H1 (cell line): ENCODE measurements around the gene SECISBP2. TPM values are rescaled to one million over a fixed set of nuclear protein-coding genes. Genes with fewer than 3 reads are reported as not detected.

Source experiments
- ATF3 ChIP-seq: IDR thresholded peaks from 2 replicates; pipeline ENCODE4 v1.6.1; 2011; ENCODE audit warnings: low read depth, mild to moderate bottlenecking, low read length; ENCODE audit not compliant: insufficient read depth
- BCL11A ChIP-seq, 2 experiments: IDR thresholded peaks; one replicate each; pipeline ENCODE4 v1.6.1; 2011; ENCODE audit warnings: low read depth in 2 of 2, low read length in 2 of 2, mild to moderate bottlenecking in 2 of 2
- CBX5 ChIP-seq: fragments of 300-800, 300-1000 bp; sonication (generic); IDR thresholded peaks from 2 replicates; pipeline ENCODE4 v1.7.1; 2016; ENCODE audit warnings: antibody characterized with exemption, low read length, low read depth
- CEBPB ChIP-seq: IDR thresholded peaks from 2 replicates; pipeline ENCODE4 v1.6.1; 2012; ENCODE audit warnings: low read depth, low read length
- CTBP2 ChIP-seq: IDR thresholded peaks from 2 replicates; pipeline ENCODE4 v1.7.0; 2011; ENCODE audit warnings: borderline replicate concordance, mild to moderate bottlenecking, moderate library complexity, mixed read lengths, low read length; ENCODE audit not compliant: insufficient read depth, insufficient read length
- MAFK ChIP-seq: IDR thresholded peaks from 2 replicates; pipeline ENCODE4 v1.6.1; 2012; ENCODE audit warnings: low read depth, mild to moderate bottlenecking, improper control_type of control experiment, low read length
- POLR2A ChIP-seq, 2 experiments: IDR thresholded peaks; 1 replicate in 1 of 2; 2 replicates in 1 of 2; pipeline ENCODE4 v1.6.1; 2011; ENCODE audit warnings: low read depth in 2 of 2, low read length in 2 of 2, mild to moderate bottlenecking in 2 of 2; ENCODE audit errors: control extremely low read depth in 1 of 2
- SAP30 ChIP-seq: fragments of 300-600 bp; sonication (generic); IDR thresholded peaks from 2 replicates; pipeline ENCODE4 v1.7.1; 2012; ENCODE audit warnings: low read length, moderate library complexity, mild to moderate bottlenecking, inconsistent platforms; ENCODE audit not compliant: insufficient read depth, insufficient replicate concordance
- SP1 ChIP-seq: IDR thresholded peaks from 2 replicates; pipeline ENCODE4 v1.6.1; 2011; ENCODE audit warnings: low read depth, low read length
- SP2 ChIP-seq: IDR thresholded peaks from 2 replicates; pipeline ENCODE4 v1.6.1; 2012; ENCODE audit warnings: mild to moderate bottlenecking, low read length, inconsistent platforms
- TAF1 ChIP-seq: IDR thresholded peaks from 2 replicates; pipeline ENCODE4 v1.6.1; 2011; ENCODE audit warnings: mild to moderate bottlenecking, low read depth, low read length
- YY1 ChIP-seq: IDR thresholded peaks from 2 replicates; pipeline ENCODE4 v1.6.1; 2011; ENCODE audit warnings: low read depth, mild to moderate bottlenecking, low read length
- polyA plus RNA-seq, 7 experiments: library from polyadenylated mRNA; depleted of rRNA in 3 of 7; stranded (reverse) in 5 of 7; unstranded in 2 of 7; fragments of >200 nt in 5 of 7; fragments of 200-250 nt in 2 of 7; gene quantifications; 1 replicate in 5 of 7; 2 replicates in 1 of 7; 4 replicates in 1 of 7; pipeline versions ENCODE4 v1.2.1 to v1.2.3, GENCODE V29; 2011 to 2013; ENCODE audit warnings: missing spikeins in 2 of 7, mixed read lengths in 2 of 7
- total RNA-seq: library from RNA; stranded (reverse); fragmentation: NEBNext Ultra II Directional; extraction: Animal tissue kit (Norgen Biotek cat#: 25700); gene quantifications from 2 replicates; pipeline ENCODE4 v1.2.1, GENCODE V29; 2021
- TF ChIP-seq, protein P1 (sequence below): fragments of 300-600 bp; sonication (generic); IDR thresholded peaks from 2 replicates; pipeline ENCODE4 v1.7.1; 2012; ENCODE audit warnings: low read length, moderate library complexity, mild to moderate bottlenecking, inconsistent platforms; ENCODE audit not compliant: insufficient replicate concordance

SECISBP2 gene
- total and polyA plus RNA-seq, 2 of the 8 experiments (the other 6 are each of a cell fraction or from before 2014, with no cell fraction given), result 39.0 to 61.7 TPM

GRCh38 chr9:89278551-89278950, 39.7 kb upstream of the SECISBP2 start (continued):
- TF ChIP-seq, protein P1, sequence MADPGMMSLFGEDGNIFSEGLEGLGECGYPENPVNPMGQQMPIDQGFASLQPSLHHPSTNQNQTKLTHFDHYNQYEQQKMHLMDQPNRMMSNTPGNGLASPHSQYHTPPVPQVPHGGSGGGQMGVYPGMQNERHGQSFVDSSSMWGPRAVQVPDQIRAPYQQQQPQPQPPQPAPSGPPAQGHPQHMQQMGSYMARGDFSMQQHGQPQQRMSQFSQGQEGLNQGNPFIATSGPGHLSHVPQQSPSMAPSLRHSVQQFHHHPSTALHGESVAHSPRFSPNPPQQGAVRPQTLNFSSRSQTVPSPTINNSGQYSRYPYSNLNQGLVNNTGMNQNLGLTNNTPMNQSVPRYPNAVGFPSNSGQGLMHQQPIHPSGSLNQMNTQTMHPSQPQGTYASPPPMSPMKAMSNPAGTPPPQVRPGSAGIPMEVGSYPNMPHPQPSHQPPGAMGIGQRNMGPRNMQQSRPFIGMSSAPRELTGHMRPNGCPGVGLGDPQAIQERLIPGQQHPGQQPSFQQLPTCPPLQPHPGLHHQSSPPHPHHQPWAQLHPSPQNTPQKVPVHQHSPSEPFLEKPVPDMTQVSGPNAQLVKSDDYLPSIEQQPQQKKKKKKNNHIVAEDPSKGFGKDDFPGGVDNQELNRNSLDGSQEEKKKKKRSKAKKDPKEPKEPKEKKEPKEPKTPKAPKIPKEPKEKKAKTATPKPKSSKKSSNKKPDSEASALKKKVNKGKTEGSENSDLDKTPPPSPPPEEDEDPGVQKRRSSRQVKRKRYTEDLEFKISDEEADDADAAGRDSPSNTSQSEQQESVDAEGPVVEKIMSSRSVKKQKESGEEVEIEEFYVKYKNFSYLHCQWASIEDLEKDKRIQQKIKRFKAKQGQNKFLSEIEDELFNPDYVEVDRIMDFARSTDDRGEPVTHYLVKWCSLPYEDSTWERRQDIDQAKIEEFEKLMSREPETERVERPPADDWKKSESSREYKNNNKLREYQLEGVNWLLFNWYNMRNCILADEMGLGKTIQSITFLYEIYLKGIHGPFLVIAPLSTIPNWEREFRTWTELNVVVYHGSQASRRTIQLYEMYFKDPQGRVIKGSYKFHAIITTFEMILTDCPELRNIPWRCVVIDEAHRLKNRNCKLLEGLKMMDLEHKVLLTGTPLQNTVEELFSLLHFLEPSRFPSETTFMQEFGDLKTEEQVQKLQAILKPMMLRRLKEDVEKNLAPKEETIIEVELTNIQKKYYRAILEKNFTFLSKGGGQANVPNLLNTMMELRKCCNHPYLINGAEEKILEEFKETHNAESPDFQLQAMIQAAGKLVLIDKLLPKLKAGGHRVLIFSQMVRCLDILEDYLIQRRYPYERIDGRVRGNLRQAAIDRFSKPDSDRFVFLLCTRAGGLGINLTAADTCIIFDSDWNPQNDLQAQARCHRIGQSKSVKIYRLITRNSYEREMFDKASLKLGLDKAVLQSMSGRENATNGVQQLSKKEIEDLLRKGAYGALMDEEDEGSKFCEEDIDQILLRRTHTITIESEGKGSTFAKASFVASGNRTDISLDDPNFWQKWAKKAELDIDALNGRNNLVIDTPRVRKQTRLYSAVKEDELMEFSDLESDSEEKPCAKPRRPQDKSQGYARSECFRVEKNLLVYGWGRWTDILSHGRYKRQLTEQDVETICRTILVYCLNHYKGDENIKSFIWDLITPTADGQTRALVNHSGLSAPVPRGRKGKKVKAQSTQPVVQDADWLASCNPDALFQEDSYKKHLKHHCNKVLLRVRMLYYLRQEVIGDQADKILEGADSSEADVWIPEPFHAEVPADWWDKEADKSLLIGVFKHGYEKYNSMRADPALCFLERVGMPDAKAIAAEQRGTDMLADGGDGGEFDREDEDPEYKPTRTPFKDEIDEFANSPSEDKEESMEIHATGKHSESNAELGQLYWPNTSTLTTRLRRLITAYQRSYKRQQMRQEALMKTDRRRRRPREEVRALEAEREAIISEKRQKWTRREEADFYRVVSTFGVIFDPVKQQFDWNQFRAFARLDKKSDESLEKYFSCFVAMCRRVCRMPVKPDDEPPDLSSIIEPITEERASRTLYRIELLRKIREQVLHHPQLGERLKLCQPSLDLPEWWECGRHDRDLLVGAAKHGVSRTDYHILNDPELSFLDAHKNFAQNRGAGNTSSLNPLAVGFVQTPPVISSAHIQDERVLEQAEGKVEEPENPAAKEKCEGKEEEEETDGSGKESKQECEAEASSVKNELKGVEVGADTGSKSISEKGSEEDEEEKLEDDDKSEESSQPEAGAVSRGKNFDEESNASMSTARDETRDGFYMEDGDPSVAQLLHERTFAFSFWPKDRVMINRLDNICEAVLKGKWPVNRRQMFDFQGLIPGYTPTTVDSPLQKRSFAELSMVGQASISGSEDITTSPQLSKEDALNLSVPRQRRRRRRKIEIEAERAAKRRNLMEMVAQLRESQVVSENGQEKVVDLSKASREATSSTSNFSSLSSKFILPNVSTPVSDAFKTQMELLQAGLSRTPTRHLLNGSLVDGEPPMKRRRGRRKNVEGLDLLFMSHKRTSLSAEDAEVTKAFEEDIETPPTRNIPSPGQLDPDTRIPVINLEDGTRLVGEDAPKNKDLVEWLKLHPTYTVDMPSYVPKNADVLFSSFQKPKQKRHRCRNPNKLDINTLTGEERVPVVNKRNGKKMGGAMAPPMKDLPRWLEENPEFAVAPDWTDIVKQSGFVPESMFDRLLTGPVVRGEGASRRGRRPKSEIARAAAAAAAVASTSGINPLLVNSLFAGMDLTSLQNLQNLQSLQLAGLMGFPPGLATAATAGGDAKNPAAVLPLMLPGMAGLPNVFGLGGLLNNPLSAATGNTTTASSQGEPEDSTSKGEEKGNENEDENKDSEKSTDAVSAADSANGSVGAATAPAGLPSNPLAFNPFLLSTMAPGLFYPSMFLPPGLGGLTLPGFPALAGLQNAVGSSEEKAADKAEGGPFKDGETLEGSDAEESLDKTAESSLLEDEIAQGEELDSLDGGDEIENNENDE, result no peak
- no peak for TF ChIP-seq SP1
- TF ChIP-seq YY1, result no peak
- TF ChIP-seq SAP30, result no peak
- TF ChIP-seq CEBPB, result no peak
- no peak for TF ChIP-seq ATF3
- TF ChIP-seq BCL11A (IDR thresholded peaks at IDR 0.05; ENCODE audit: low read depth in 2 of 2, low read length in 2 of 2), result no peak
- no peak for TF ChIP-seq POLR2A (IDR thresholded peaks at IDR 0.05; ENCODE audit: control extremely low read depth in 1 of 2, low read depth in 2 of 2, low read length in 2 of 2)
- no peak for TF ChIP-seq SP2
- TF ChIP-seq TAF1, result no peak
- TF ChIP-seq CBX5, result no peak
- TF ChIP-seq CTBP2, result no peak
- no peak for TF ChIP-seq MAFK
